GM03348 (cell line): ENCODE results near the gene TUBB1.
"Not testable (repeated sequence)": the region's sequence is repeated elsewhere in the genome, so short reads cannot be mapped to it uniquely, and the experiment has no call there.

Experiments
- DNase-seq: peaks from one replicate; pipeline ENCODE4 v3.0.0; 2012; ENCODE audit warnings: low spot score

The TUBB1 gene

DNA sequence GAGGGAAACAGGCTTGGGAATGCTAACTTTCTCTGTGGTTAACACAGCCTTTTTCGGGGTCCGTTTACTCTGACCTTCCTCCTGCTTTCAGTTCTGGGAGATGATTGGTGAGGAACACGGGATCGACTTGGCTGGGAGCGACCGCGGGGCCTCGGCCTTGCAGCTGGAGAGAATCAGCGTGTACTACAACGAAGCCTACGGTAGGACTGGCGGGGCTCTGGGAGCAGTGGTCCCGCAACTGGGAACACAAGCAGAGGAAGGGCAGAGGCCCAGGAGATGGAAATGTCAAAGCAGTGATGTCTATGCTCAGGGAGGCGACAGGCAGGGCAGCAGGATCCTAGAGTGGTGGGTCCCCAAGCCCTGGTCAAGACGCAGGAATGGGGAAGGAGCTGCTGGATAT lies 3.5 kb downstream of the TUBB1 start:
- DNase-seq: no peak

DNA sequence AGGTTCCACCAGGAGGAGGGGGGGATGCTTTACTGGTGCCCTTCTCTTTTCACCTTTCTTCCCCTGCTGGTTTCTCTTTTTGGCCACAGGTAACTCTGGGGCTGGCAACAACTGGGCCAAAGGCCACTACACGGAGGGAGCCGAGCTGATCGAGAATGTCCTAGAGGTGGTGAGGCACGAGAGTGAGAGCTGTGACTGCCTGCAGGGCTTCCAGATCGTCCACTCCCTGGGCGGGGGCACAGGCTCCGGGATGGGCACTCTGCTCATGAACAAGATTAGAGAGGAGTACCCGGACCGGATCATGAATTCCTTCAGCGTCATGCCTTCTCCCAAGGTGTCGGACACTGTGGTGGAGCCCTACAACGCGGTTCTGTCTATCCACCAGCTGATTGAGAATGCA lies 4.4 kb downstream of the TUBB1 start:
- DNase-seq: no peak

DNA sequence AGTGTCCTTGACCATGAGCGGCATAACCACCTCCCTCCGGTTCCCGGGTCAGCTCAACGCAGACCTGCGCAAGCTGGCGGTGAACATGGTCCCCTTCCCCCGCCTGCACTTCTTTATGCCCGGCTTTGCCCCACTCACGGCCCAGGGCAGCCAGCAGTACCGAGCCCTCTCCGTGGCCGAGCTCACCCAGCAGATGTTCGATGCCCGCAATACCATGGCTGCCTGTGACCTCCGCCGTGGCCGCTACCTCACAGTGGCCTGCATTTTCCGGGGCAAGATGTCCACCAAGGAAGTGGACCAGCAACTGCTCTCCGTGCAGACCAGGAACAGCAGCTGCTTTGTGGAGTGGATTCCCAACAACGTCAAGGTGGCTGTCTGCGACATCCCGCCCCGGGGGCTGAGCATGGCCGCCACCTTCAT lies 4.9 kb downstream of the TUBB1 start:
- no peak for DNase-seq

DNA sequence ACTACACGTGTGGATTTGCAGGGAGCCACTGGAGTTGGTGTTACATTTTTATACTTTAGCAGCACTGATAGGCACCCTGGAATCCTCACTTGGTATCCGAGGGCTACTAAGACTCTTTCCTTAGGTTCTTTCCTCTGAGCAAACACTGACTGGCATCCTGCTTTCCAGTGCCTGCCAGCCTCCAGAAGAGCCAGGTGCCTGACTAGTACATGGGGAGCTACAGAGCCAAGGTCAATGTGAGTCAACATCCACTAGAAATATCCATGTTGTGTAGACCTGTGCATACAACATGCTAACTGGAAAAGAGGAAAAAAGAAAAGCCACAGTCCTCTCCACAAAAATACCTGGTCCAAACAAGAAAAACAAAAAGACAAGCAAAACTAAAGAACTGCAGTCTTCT lies 5.9 kb downstream of the TUBB1 start:
- DNase-seq: no peak

DNA sequence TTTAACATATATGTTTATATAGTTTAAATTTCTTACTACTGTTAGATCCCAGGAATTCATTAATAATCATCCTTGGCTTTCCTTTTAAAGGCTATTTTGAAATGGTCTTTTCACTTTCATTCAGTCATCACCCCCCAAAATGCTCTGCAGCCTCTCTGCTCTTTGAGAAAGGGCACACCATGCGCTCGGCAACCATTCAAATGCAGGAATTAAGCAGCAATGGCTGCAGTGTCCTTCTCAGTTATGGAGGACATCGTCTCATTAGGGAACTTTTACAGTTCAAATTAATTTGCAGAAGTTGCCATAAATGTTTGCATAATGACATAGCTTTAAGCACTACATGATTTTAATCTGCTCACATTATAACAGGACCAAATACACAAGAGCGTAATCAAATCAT lies 6.3 kb downstream of the TUBB1 start:
- DNase-seq: no peak

DNA sequence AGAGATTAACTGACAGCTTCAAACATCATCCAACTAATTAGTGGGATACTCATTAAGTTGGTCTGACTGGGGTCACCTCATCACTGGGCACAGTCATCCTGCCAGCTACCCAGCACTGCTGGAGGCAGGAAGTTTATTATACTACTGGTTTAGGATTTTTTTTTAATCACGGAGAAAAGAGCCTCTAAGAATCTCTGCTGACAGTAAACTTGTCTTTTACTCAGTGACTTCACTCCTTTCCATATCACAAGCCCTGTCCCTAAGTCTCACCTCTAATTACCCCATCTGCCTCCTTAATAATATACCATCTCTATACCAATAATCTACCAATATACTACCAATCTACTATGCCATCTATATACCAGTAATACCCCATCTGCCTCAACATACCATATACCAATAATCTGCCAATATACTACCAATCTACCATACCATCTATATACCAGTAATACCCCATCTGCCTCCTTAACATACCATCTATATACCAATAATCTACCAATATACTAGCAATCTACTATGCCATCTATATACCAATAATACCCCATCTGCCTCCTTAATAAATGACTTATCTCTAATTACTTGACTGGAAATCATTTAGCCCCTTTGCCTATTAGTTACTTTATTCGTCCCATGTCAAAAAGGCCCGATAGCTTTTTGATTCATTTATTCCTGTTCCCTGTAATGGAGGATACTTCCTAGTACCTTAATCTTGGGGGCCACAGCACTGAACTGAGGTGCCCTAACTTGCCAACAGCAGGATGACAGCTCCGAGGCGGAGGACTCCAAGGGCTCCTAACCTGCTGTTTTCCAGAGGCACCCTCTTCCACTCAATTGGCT lies 7.9 kb downstream of the TUBB1 start:
- DNase-seq: no peak

DNA sequence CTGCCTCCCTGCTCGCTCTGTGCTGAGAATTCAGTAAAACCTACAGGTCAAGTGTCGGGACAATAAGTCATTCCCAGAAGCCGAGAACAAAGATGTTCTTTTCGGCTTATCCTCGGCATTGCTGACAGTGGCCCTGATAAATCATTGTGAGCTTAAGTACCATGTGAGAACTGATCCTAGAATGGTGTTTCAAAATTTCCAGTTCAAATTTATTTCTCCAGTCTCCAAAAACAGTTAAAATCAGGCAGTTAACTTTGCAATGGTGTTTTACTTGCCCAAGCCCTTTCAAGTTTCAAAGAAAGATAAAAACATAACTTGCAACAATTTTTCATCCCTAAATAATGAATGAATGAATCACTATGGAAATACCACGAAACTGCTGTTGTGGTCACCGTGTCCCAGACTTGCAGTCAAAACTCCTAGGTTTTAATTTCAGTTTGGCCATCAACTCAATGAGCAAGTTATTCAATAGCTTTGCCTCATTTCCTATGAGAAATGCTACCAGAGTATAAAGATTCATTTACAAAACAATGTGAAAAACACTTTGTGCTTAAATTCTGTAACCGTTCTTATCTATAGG lies 8.6 kb downstream of the TUBB1 start:
- peak; percentile 60 for DNase-seq

DNA sequence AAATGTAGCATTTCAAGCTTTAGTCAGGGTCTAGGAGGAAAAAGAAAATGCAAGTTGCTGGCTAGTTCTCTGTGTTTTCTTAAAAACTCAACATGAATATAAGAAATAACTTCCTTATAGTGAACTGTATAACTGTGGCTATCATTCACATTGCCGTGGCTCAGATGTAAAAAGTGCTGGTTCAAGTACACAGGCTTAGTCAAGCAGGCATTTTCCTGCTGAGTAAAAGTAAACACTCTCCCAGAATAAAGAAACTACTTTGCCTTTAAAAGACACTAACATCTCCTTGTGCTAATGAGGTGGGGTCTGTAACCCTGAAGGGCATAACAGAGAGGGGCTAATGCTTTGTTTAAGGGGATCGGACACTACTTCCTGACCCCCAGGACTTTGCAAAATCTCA lies 9.6 kb downstream of the TUBB1 start:
- no peak for DNase-seq

DNA sequence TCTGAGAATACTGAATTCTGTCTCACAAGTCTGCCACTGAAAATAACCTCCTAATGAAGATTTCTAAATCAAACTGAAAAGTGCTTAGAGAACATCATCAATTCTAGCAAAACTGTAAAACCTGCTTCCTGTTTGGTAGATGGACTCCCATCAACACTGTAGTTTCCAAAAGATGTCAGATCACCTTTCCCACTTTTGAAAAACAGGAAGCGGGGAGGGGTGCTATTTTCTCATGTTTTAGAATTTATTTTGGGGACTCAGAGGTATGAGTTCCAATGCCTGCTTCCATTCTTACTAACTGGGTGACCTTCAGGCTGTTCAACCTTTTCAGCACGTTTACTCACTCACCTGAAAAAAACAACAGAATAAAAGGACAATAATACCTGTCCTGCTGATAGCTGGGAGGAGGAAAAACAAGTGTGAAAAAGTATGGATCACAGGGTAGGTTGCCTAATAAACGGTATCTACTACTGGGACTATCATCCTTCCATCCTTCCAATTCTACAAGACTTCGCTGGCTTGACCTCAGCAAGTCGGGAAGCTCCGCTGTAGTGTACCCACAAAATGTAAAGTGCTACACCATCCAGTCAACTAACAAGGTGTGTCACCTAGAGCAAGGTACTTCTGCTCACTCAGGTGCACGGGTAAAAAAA lies 11.8 kb downstream of the TUBB1 start:
- no peak for DNase-seq

DNA sequence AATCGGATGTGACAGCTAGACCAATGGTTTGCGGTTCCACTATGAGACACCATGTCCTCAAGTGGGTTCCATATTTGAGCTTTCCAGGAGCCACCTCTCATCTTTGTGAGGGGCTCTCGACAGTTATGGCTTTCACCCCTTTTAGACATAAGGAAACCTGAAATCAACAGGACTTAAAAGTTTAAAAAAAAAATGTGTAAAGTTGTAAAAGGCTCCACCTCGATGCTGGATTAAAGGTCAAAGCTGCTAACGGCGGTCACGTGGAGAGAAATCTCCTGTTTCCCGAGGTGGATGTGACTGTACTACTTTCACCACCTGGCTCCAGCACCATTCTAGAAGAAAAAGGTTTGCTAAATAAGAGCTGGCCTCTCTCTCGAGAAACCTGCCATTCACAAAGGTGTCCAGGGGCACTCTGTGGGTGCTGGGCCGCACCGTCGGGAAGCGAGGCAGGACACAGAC lies 12.4 kb downstream of the TUBB1 start:
- DNase-seq: no peak

DNA sequence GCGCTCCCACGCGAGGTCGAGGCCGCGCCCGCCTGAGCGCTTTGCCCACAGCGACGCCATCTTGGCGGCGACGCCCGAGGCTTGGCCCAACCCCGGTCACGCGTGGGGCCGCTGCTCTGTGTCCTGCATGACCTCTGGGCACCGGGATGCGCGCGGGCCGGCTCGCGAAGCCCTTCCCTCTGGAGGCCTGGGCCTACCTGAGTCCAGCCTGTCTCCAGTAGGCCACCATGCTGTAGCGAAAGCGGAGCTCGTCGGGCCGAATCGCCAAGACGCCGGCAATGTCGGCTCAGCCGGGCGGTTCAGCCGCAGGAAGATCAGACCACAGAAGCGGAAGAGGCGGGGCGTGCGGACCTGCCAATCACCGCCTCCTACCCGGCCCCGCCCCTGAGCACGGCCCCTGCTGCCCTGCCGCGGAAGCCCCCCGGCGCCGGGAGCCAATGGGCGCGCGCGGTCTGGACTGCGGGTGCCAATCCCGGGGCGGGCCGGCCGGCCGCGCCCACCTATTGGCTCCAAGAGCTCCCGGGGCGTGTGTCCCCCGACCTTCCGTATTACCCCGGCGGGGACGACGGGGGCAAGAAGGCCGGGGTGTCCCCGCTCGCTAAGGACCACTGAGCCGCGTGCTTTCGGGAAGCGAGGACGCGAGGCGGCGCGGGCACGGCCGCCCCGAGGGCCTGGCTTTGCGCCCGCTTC lies 12.9 kb downstream of the TUBB1 start, which contains the start of gene ATP5F1E:
Gene ATP5F1E, minus strand, starts transcription at position 313 of the 690 bp plus-strand sequence. Its CDS starts 84 bp downstream, at position 229.
- DNase-seq: peak; percentile 100

DNA sequence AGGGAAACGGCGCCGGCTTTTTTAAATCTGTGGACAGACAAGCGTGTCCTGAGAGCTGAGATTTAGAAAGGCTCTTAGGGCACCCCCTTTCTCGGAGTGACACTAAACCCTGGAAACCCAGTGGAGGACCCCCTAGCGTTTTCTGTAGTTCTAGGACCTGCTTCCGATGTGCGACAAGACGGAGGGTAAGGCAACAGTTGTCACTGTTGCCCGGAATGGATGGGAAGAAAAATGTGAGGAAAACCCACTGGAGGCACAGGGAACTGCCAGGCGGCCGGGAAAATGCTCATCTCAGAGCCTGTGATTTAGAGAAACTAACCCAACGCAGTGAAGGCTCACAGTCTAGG lies 13.5 kb downstream of the TUBB1 start:
- DNase-seq: no peak

DNA sequence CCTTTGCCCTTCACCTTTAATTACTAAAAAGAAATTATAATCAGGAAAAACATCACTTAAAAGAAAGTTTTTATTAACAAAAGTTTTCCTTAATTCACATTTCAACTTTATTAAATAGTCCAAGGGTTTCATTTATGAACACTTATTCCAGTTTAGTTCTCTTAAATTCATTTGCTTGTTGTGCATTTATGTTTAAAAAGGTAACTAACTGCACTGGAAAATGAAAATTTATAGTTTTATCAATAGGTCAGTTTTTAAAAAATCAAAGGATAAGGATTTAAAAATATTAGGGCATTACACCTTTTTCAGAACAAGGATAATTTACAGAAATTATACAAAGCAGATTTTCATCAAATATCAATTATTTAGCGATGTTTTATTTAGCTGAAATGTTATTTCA lies 13.9 kb downstream of the TUBB1 start:
- no peak for DNase-seq

DNA sequence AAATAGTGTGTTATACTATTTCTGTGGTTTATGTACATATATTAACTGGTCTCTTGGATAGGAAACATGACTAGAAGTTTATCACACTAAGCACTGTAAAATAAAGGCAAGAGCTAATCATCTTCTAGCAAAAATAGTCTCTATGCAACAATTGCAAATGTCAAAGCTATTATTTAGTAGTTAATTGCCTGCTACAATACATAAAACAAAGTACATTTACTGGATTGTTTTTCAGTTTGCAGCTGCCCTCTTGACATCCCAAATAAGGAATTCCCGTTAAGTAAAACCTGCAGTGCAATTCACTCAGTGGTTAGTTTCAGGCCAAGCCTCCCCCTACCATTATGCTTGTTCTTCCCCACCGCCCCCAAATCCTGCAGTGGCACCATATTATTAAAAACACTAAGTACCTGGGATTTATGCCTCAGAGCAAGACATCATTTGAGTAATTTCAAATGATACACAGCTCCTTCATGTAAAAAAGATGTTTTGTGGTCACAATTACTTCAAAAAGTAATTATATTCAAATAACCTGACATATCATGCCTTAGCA lies 14.5 kb downstream of the TUBB1 start:
- no peak for DNase-seq

DNA sequence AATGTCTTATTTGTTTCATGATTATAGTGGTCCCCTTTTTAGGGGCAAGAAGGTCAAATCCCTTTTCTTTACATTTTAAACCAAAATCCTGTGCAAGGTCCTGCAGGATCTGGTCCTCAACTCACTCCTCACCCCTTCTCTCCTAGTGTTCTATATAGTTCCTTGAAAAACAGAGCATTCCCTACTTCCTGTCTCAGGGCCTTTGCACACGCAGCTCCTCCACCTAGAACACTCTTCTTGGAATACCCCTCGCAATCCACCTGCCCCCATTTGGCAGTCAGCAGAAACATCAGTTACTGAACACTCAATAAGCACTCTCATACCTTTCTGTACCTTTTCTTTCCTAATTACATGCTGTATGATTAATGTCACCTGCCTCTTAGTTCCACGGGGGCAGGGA lies 16.2 kb downstream of the TUBB1 start:
- no peak for DNase-seq

DNA sequence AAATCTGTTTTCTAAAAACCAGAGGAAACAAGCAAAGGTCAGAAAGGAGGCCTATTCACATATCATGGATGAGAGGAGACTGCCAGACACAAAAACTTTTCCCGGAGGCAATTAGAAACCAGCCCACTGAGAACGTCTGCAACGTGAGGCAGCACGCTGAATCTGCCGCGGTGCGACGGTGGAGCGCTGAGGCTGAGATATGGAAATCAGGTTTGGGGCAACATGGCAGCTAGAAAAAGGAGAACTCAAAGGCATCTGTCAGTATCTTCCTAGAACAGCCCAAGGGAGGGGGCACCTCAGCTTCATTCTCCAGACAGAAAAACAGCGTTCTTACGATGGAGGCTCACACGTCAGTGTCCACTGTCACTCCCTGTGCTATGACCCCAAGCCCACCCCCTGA lies 18.2 kb downstream of the TUBB1 start:
- DNase-seq: no peak

DNA sequence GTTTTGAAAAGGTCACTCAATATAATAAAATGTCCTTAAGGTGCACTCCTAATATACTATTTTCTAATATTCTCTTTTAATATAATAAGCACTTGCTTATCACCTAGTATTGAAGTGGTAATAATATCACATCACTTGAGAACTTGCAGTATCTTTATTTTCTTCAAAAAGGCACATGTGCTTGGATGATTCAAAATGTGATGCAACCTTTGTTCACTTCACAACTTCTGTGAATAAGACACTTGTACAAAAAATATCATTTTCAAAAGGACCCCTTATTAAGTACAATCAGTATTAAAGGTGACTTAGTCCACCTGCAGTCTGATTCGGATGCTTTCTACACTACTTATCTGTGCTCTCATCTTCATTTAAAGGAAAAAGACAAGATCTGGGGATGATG lies 20.0 kb downstream of the TUBB1 start:
- DNase-seq: no peak

DNA sequence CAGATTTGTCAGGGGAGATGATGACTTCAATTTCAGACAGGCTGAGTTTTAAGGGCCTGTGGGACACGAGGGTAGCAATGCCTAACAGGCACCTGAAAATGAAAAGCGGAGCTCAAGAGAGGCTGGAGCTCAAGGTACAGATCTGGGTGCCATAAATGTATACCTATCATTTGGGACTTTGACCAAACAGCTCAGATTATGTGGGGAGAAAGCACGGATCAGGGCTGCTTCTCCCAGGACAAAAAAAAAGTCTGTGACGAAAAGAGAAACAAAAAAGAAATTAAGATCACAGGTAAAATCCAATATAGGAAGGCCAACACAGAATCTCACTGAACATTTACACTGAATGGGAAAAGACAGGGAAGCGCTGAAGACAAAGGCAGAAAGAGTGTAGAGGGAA lies 21.4 kb downstream of the TUBB1 start:
- no peak for DNase-seq

DNA sequence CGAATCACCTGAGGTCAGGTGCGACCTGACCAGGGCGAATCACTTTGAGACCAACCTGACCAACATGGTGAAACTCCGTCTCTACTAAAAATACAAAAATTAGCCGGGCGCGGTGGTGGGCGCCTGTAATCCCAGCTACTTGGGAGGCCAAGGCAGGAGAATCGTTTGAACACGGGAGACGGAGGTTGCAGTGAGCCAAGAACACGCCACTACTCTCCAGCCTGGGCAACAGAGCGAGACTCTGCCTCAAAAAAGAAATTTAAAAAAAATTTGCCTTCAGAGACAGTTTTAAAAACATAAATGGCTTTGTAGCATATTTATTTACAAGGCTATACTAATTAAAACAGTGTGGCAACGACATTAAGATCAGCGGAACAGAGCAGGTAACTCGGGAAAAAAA lies 22.3 kb downstream of the TUBB1 start:
- not testable (repeated sequence) for DNase-seq

DNA sequence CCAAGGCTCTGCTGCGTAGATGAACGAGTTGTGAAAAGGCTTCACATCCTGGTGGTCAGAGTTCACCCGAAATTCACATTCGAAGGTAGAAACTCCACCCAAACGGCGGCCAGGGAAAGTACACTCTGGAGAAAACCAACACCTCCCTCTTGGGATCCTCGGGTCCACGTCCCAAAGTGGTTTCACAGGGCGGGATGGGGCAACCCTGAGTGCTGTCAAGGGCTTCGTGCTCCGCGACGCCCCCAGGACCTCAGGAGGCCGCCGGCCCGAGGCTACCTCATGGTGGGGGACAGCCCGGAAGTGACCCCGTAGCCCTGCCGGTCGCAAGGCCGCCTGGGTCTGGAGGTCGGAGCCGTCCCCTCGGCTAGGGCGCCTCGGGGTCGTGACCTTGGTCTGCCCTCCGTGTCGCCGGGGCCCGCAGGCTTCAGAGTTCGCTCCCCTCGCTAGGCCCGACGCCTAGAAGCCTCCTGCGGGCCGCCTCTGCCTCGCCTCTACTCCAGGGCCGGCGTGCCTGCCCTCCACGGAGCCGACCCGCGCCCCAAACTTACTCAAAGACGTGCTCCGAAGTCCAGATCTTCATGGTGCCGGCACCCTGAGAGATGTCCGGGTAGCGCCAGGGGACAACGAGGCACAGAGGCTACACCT lies 23.0 kb downstream of the TUBB1 start, which contains the start of gene PRELID3B:
Gene PRELID3B, minus strand, starts transcription at position 636 of the 645 bp plus-strand sequence. Its CDS starts 56 bp downstream, at position 580.
- peak; percentile 38 for DNase-seq

DNA sequence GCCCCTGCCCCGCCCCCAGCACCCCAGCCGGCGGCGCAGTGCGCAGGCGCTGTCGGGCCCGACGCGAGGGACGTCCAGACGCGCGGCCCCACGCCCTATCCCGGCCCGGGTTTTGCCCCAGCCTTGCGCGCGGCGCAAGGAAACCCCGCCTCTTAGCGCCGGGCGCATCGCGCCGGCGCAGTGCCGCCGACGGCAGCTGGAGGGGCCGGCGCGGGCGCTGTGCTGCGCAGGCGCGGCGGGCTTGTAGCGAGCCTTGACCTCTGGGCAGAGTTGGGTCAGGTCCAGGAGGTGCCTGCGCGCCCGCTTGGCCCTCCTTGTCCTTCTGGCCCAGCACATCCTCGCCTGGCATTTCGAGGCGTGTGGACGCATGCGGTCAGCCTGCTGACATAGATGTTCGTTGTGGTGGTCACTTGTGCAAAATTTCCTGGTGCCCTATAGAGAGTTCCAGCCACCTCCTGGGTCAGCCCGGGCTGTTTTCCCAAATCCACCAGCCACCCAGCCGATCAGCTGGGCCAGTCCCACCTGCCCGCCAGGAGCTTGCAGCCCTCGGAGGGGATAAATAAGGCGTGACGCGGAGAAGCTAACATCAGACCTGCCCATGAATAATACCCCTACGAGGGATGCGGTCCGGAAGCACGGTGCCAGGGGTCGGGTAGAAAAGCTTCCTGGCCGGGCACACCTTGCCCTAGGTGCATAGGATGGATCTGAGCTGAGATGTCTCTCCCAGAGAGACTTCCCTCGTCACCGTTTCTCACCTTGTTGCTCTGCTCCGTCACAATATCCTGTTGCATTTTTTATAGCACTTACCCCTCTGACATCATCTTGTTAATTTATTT lies 23.8 kb downstream of the TUBB1 start:
- DNase-seq: peak; percentile 99
